ENCODE data around the gene MYO5A.

DNA sequence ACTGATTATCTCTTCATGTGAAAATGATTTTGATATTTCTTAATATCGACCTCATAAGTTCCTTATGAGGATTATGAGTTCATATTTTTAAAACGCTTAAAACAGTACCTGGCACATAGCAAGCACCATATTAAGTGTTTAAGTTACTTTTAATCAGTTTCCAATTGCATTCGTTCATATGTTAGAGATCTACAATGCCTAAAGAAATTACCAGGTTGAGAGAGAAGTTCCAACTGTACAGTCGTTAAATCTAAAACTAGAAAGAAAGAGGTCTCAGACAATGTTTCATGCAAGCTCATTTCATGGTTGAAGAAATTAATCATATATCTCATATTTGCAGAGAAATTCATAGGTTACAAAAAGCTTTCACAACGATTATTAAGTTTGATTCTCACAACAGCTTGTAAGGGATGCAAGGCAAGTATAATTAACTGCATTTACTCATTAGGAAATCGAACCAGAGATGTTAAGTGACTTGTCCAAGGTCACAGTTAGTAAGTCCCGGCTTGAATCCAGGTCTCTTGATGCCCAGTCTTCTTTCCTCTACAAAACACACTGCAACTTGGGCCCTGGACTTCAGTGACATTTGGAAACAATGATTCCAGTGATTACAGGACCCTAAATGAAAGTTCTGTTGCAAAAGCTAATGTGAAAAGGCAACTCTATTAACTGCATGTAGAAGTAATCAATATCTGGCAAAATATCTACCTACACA lies 1.3 kb downstream of the MYO5A start:
- TF ChIP-seq, protein P1, sequence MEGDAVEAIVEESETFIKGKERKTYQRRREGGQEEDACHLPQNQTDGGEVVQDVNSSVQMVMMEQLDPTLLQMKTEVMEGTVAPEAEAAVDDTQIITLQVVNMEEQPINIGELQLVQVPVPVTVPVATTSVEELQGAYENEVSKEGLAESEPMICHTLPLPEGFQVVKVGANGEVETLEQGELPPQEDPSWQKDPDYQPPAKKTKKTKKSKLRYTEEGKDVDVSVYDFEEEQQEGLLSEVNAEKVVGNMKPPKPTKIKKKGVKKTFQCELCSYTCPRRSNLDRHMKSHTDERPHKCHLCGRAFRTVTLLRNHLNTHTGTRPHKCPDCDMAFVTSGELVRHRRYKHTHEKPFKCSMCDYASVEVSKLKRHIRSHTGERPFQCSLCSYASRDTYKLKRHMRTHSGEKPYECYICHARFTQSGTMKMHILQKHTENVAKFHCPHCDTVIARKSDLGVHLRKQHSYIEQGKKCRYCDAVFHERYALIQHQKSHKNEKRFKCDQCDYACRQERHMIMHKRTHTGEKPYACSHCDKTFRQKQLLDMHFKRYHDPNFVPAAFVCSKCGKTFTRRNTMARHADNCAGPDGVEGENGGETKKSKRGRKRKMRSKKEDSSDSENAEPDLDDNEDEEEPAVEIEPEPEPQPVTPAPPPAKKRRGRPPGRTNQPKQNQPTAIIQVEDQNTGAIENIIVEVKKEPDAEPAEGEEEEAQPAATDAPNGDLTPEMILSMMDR (IDR thresholded peaks at IDR 0.05), result no peak
- no peak for TF ChIP-seq POLR2A (IDR thresholded peaks at IDR 0.05)

Data from transverse colon (tissue), 3 donors.